KBM-7 (cell line): Measurements from ENCODE around the gene PLA2G4F.

Source experiments
- DNase-seq: peaks from one replicate; pipeline ENCODE4 v3.0.0-alpha.2; 2015
- in situ Hi-C: fragments of 300-500 bp; cut with MboI; formaldehyde crosslinking; loops from 2 replicates; pipeline ENCODE4 v1.14.3; 2020; ENCODE audit warnings: low sequenced_read_pairs, low pct_unique_long_range_greater_than_20kb, mixed read lengths

Gene PLA2G4F

DNA sequence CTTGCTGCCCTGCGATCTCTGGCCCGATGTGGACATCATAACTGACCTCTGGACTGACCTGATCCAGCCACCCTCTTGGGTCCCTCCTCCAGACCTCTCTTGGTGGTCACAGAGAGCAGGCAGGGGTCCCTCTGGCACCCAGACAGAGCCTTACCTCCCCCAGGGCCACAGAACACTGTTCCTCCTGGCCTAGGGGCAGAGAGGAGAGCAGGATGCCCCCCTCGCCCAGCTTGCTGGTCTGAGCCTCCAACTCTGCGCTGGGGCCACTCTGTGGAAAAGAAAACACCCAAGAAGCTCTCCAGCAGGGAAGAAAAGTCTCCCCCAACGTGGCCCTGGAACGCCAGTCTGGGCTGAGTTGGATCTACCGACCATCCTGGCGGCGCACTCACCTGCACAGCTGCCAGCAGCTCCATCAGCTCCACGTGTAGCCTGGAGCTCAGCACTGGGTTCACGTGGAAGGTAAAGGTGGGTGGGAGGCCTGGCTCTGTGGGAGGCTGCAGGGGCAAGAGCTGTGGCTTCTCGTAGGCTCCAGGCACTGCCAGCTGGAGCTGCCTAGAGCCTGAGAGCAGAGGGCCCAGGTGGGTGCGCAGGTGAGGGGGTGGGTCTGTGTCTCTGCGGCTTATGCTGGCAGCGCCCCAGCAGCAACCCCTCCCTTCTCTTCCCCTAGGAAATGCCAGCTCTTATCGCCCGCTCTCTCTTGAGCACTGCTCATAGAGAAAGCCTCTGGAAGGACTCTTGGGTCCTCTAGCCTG is 6.0 kb downstream of the PLA2G4F start:
- DNase-seq, result no peak
- in situ Hi-C loops, result no loop called here

DNA sequence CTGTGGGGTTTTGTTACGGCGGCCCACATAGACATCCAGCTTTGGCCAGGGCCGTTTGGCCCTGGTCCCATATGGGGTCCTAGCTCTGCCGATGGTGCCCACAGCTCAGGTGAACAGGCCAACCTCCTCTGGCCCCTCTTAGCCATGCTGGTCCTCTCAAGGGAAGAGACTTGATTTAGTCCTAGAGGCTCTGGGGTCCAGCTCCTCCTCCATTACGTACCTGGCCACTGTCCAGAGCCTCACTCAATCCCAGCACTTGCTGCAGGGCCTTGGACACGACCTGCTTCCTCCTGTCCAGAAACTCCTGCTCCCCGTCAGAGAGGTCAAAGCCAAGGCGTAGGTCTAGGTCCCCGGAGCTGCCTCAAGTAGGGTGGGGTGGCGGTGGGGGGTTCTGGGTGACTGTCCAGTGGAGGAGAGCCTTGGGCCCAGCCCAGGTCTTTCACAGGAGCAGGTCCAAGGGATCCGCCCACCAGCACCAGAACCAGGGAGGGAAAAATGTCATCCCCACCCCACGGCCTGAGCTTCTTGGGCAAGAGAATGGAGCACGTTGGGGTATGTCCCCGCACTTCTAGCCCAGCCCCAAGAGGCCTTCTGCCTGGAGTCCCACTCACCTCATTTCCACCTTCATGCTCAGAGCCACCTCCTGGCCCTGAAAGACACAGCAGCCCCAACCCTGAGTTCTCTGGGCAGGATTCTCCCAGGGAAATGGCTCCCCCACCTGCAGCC is 6.8 kb downstream of the PLA2G4F start:
- DNase-seq, result no peak
- in situ Hi-C loops, result no loop called here

- no peak for DNase-seq
- in situ Hi-C loops, result no loop called here
Measured at GRCh38 chr15:42148808-42149492, 7.5 kb downstream of the PLA2G4F start.

GRCh38 chr15:42147431-42147735 is 9.1 kb downstream of the PLA2G4F start:
- in situ Hi-C loops, result no loop called here
- no peak for DNase-seq

GRCh38 chr15:42146551-42147430 is 9.6 kb downstream of the PLA2G4F start:
- in situ Hi-C loops, result no loop called here
- no peak for DNase-seq

GRCh38 chr15:42145546-42146455 is 10.6 kb downstream of the PLA2G4F start:
- in situ Hi-C loops, result no loop called here
- no peak for DNase-seq

GRCh38 chr15:42144841-42145375 is 11.5 kb downstream of the PLA2G4F start:
- in situ Hi-C loops, result no loop called here
- no peak for DNase-seq

- in situ Hi-C loops, result no loop called here
- DNase-seq, result no peak
Measured at GRCh38 chr15:42143866-42144625, 12.4 kb downstream of the PLA2G4F start.

- DNase-seq, result no peak
Measured at GRCh38 chr15:42143356-42143755, 13.1 kb downstream of the PLA2G4F start.

GRCh38 chr15:42141795-42142667 is 14.4 kb downstream of the PLA2G4F start:
- in situ Hi-C loops, result no loop called here
- no peak for DNase-seq

More at GRCh38 chr15:42143356-42143755, 13.1 kb downstream of the PLA2G4F start:
- in situ Hi-C loops, result no loop called here

- in situ Hi-C loops, result no loop called here
- DNase-seq, result no peak
Measured at GRCh38 chr15:42141246-42141645, 15.2 kb downstream of the PLA2G4F start.

GRCh38 chr15:42140383-42141070 is 15.9 kb downstream of the PLA2G4F start:
- in situ Hi-C loops, result no loop called here

DNA sequence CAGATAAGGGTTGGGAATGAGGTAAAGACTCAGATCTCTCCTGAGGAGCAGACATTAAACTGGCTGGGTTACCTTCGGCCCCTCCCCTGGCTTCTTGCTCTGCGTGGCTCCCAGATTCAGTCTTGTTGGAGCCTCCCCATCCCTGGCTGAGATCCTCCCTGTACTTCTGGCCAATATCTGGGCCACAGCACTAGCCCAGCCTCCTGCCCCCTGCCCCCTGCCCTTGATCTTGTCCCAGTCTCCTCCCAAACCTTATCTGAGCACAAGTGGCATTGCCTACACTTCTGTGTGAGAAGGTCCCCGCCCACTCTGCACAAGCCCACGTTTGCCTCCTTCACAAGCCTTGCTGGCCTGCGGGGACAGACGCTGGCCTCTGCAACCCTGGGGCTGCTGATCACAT is 16.8 kb downstream of the PLA2G4F start:
- in situ Hi-C loops, result no loop called here

More at GRCh38 chr15:42140383-42141070, 15.9 kb downstream of the PLA2G4F start:
- no peak for DNase-seq

GRCh38 chr15:42138968-42139386 is 17.5 kb downstream of the PLA2G4F start:
- in situ Hi-C loops, result no loop called here
- no peak for DNase-seq

More for the DNA sequence above, 16.8 kb downstream of the PLA2G4F start:
- no peak for DNase-seq

GRCh38 chr15:42138411-42138810 is 18.0 kb downstream of the PLA2G4F start:
- in situ Hi-C loops, result no loop called here
- no peak for DNase-seq
